ENCODE data around the gene INSIG1.

DNA sequence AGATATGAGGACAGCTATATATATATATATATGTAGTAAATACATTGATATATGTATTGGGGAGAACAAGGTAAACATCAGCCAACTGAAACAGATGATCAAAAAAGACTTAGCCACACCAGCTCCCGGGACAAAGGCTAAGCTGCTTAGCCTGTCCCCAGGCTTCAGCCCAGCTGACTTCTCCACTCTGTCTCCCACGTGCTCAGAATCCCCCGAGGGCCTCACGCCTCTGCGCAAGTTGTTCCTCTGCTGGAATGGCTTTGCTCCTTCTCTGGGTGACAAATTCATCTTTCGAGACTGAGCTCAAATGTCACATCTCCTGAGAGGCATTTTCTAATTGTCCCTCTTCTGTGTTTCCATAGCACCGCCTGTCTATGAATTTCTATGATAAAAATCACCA is 8.6 kb upstream of the INSIG1 start:
- TF ChIP-seq, protein P1, sequence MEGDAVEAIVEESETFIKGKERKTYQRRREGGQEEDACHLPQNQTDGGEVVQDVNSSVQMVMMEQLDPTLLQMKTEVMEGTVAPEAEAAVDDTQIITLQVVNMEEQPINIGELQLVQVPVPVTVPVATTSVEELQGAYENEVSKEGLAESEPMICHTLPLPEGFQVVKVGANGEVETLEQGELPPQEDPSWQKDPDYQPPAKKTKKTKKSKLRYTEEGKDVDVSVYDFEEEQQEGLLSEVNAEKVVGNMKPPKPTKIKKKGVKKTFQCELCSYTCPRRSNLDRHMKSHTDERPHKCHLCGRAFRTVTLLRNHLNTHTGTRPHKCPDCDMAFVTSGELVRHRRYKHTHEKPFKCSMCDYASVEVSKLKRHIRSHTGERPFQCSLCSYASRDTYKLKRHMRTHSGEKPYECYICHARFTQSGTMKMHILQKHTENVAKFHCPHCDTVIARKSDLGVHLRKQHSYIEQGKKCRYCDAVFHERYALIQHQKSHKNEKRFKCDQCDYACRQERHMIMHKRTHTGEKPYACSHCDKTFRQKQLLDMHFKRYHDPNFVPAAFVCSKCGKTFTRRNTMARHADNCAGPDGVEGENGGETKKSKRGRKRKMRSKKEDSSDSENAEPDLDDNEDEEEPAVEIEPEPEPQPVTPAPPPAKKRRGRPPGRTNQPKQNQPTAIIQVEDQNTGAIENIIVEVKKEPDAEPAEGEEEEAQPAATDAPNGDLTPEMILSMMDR (IDR thresholded peaks at IDR 0.05; ENCODE audit: insufficient read depth, low read depth, low read length): no peak
- no peak for TF ChIP-seq EZH2 (IDR thresholded peaks at IDR 0.05; ENCODE audit: insufficient read depth, low read length)

All from astrocyte (in vitro differentiated cells and primary cell).